ENCODE results near the gene C4orf50.

DNA sequence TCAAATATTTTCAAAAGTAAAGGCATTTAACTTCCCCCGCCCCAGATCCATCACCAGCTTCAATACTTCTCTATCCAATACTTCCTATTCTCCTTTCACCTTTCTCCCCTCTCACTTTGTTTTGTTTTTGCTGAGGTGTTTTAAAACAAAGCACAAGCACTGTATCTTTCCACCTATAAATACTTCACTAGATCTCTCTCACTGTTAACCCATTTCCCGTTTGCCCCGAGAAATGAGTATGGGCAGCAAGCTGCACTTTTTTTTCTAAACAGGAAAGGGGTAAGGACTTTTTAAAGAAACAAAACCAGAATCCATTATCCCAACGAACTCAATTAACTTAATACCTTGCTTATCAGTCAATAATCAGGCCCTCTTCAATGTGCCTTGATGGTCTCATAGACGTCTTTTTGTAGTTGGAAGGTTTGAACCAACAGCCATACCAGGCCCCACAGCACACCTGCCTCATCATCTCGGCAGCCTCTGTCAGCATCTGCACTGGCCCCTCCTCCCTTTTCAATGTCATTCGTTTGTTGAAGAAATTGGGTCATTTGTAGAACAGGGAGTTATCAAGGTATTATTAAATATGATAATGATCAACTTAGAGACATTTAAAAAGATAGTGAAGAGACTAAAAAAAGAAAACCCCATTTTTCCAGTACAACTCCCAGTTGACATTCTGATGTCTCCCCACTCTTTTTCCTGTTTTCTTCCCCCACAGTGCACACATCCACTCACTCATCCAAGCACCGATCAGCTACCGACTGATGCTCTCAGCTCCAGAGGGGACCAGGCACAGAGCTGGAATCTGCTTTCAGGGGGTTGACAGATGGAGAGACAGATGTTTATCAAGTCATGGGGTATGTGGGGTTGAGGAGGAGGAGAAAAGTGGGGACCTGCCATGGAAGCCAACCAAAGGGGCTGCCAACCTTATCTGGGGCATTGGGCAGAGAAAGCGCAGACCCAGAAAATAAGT lies 151.1 kb downstream of the C4orf50 start:
- TF ChIP-seq, protein P1, sequence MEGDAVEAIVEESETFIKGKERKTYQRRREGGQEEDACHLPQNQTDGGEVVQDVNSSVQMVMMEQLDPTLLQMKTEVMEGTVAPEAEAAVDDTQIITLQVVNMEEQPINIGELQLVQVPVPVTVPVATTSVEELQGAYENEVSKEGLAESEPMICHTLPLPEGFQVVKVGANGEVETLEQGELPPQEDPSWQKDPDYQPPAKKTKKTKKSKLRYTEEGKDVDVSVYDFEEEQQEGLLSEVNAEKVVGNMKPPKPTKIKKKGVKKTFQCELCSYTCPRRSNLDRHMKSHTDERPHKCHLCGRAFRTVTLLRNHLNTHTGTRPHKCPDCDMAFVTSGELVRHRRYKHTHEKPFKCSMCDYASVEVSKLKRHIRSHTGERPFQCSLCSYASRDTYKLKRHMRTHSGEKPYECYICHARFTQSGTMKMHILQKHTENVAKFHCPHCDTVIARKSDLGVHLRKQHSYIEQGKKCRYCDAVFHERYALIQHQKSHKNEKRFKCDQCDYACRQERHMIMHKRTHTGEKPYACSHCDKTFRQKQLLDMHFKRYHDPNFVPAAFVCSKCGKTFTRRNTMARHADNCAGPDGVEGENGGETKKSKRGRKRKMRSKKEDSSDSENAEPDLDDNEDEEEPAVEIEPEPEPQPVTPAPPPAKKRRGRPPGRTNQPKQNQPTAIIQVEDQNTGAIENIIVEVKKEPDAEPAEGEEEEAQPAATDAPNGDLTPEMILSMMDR (IDR thresholded peaks at IDR 0.05; ENCODE audit: insufficient read depth, low read length, poor library complexity, severe bottlenecking) = no peak
- no peak for TF ChIP-seq EZH2phosphoT487 (conservative IDR thresholded peaks at IDR 0.05; ENCODE audit: low read length)

Measured in SU-DHL-6 (cell line).